ENCODE measurements around the gene RFTN2. TPM values are rescaled to one million over a fixed set of nuclear protein-coding genes. Genes with fewer than 3 reads are reported as not detected.

RFTN2 gene
- total RNA-seq, 3 donors from 2014 or later: 1.9 to 5.5 (median 2.0) TPM

DNA sequence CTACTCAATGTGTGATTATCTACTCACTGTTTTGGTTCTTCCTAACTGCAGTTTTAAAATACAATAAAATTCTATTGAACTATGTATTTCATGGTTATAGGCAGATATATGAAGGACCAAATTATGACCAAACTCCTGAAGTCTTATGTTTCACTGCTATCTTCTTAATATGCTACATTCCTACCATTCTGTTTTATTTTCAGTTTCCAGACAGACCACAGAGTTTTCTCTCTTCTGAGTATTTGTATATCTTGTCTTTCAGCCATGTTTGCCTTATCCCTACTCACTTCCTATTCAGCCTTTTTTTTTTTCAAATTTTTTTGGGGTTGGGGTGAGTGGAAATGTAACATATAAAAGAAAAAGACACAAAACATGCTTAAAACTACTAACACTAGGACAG is 6.3 kb downstream of the RFTN2 start:
- TF ChIP-seq, protein P1, sequence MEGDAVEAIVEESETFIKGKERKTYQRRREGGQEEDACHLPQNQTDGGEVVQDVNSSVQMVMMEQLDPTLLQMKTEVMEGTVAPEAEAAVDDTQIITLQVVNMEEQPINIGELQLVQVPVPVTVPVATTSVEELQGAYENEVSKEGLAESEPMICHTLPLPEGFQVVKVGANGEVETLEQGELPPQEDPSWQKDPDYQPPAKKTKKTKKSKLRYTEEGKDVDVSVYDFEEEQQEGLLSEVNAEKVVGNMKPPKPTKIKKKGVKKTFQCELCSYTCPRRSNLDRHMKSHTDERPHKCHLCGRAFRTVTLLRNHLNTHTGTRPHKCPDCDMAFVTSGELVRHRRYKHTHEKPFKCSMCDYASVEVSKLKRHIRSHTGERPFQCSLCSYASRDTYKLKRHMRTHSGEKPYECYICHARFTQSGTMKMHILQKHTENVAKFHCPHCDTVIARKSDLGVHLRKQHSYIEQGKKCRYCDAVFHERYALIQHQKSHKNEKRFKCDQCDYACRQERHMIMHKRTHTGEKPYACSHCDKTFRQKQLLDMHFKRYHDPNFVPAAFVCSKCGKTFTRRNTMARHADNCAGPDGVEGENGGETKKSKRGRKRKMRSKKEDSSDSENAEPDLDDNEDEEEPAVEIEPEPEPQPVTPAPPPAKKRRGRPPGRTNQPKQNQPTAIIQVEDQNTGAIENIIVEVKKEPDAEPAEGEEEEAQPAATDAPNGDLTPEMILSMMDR (IDR thresholded peaks at IDR 0.05): no peak
- DNase-seq (no peak), ATAC-seq (no peak)
- H3K9me3 ChIP-seq: peaks cover 8% of the 10 kb centered on the region
- no peaks in the 10 kb centered on the region for H3K36me3 ChIP-seq (ENCODE audit: low read depth)
- intact Hi-C loops (cut with DNase I, micrococcal nuclease): no loop called here
- H3K4me3 ChIP-seq: no peak overlapping the region
- no peaks in the 10 kb centered on the region for H3K4me1 ChIP-seq (ENCODE audit: low read depth)

DNA sequence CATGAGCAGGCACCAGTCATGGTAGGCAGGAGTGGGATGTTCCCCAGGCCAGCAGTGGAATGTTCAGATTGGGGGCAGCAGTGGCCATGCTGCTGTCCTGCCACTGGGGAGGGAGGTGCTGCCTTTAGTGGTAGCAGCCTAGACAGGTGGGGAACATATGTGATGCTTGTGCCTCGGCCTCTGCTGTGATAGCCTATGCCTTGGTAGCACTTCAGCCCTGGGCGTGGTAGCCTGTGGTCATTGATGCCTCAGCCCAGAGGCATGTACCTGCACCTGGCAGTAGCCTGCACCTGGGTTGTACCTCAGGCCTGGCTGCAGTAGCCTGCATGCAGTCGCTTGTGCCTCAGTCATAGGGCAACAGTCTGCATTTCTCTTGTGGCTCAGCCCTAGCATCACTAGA is 7.1 kb downstream of the RFTN2 start:
- DNase-seq (no peak), ATAC-seq (no peak)
- H3K4me3 ChIP-seq: no peak overlapping the region
- peaks cover 8% of the 10 kb centered on the region for H3K9me3 ChIP-seq
- H3K36me3 ChIP-seq (ENCODE audit: low read depth): no peaks in the 10 kb centered on the region
- TF ChIP-seq, protein P1 (IDR thresholded peaks at IDR 0.05): no peak
- H3K4me1 ChIP-seq (ENCODE audit: low read depth): no peaks in the 10 kb centered on the region
- intact Hi-C loops (cut with DNase I, micrococcal nuclease): no loop called here

DNA sequence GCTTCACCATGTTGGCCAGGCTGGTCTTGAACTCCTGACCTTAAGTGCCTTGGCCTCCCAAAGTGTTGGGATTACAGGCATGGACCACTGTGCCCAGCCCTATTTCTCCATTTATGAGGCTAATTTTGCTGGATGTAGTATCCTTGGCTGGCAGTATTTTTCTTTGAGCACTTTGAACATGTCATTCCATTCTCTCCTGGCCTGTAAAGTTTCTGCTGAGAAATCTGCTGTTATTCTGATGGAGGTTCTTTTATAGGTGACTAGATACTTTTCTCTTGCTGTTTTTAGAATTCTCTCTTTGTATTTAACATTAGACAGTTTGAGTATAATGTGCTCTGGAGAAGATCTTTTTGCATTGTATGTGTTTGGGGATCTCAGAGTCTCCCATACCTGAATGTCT is 9.1 kb downstream of the RFTN2 start:
- Histone ChIP-seq H3K9me3 (peaks cover 8% of the 10 kb centered on the region), H3K4me1 (ENCODE audit: low read depth) (no peaks in the 10 kb centered on the region), H3K4me3 (no peak overlapping the region), H3K36me3 (ENCODE audit: low read depth) (no peaks in the 10 kb centered on the region)
- ATAC-seq (no peak), DNase-seq (no peak)
- TF ChIP-seq, protein P1 (IDR thresholded peaks at IDR 0.05): no peak
- intact Hi-C loops (cut with DNase I, micrococcal nuclease): no loop called here

DNA sequence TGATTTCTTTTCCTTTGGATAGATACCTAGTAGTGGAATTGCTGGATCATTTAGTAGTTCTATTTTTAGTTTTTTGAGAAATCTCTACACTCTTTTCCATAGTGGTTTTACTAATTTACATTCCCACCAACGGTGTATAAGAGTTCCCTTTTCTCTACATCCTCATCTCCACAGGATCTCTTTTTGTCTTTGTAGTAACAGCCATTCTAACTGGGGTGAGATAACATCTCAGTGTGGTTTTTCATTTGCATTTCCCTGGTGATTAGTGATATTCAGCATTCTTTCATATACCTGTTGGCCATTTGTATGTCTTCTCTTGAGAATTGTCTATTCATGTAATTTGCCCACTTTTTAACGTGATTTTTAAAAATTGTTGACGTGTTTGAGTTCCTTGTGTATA is 13.8 kb downstream of the RFTN2 start:
- Histone ChIP-seq H3K4me1 (ENCODE audit: low read depth) (no peaks in the 10 kb centered on the region), H3K9me3 (peaks cover 6% of the 10 kb centered on the region), H3K36me3 (ENCODE audit: low read depth) (no peaks in the 10 kb centered on the region), H3K4me3 (no peak overlapping the region)
- intact Hi-C loops (cut with DNase I, micrococcal nuclease): no loop called here
- ATAC-seq (no peak), DNase-seq (no peak)
- TF ChIP-seq, protein P1 (IDR thresholded peaks at IDR 0.05): no peak

DNA sequence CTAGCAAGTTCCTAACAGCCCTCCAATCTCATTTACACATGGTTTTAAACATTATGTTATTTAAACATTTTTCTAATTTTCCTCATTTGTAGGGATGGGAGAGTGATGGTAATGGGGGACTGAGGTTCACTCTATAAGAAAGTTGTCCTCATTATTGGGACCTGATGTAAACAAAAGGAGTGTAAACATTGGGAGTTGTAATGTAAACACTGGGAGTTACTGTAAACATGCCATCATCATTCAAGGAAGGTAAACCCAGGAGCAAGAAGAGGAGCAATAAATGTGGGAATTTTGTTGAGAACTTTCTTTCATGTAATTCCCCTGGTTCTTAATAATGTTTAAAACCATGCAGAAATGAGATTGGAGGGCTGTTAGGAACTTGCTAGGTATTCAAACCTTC is 17.8 kb downstream of the RFTN2 start:
- Histone ChIP-seq H3K4me3 (no peak overlapping the region), H3K36me3 (ENCODE audit: low read depth) (no peaks in the 10 kb centered on the region), H3K4me1 (ENCODE audit: low read depth) (no peaks in the 10 kb centered on the region), H3K9me3 (no peaks in the 10 kb centered on the region)
- intact Hi-C loops (cut with DNase I, micrococcal nuclease): no loop called here
- no peak for DNase-seq
- no peak for ATAC-seq
- TF ChIP-seq, protein P1 (IDR thresholded peaks at IDR 0.05): no peak
